SJCRH30 (cell line): ENCODE measurements around the gene DAGLB. TPM values are rescaled to one million over a fixed set of nuclear protein-coding genes. Genes with fewer than 3 reads are reported as not detected.
"Not testable (repeated sequence)": the region's sequence is repeated elsewhere in the genome, so short reads cannot be mapped to it uniquely, and the experiment has no call there.

Experiments used
- DNase-seq, 2 experiments: peaks; one replicate each; pipeline ENCODE4 v3.0.0-alpha.2; 2015 to 2020
- H3K27ac ChIP-seq: fragments of 250-450 bp; sonication (Bioruptor Pico); 2 replicates; pipeline ENCODE4 v1.5.1; 2020; ENCODE audit warnings: mild to moderate bottlenecking, moderate library complexity
- H3K27me3 ChIP-seq: fragments of 250-450 bp; sonication (Bioruptor Pico); 2 replicates; pipeline ENCODE4 v1.5.1; 2020; ENCODE audit warnings: mild to moderate bottlenecking, moderate library complexity
- H3K36me3 ChIP-seq: fragments of 250-450 bp; sonication (Bioruptor Pico); 2 replicates; pipeline ENCODE4 v1.5.1; 2020; ENCODE audit warnings: mild to moderate bottlenecking, moderate library complexity
- H3K4me1 ChIP-seq: fragments of 250-450 bp; sonication (Bioruptor Pico); 2 replicates; pipeline ENCODE4 v1.5.1; 2020; ENCODE audit warnings: mild to moderate bottlenecking, moderate library complexity
- H3K4me3 ChIP-seq: fragments of 250-450 bp; sonication (Bioruptor Pico); 2 replicates; pipeline ENCODE4 v1.5.1; 2020; ENCODE audit warnings: mild to moderate bottlenecking, moderate library complexity
- H3K9me3 ChIP-seq: fragments of 250-450 bp; sonication (Bioruptor Pico); replicated peaks from 2 replicates; pipeline ENCODE4 v1.5.1; 2020; ENCODE audit warnings: mild to moderate bottlenecking, moderate library complexity
- total RNA-seq: library from RNA; depleted of rRNA; stranded (reverse); fragments of >200 nt; shearing (Covaris generic); gene quantifications from 2 replicates; pipeline ENCODE4 v1.2.3, GENCODE V29; 2014

The DAGLB gene
- total RNA-seq, 1 experiment from 2014 or later, result 16.9 TPM

GRCh38 chr7:6403907-6404306, 43.8 kb downstream of the DAGLB start:
- Histone ChIP-seq H3K4me3 (no peak overlapping the region), H3K4me1 (no peaks in the 10 kb centered on the region), H3K36me3 (peaks cover 77% of the 10 kb centered on the region), H3K9me3 (no peaks in the 10 kb centered on the region), H3K27me3 (no peaks in the 10 kb centered on the region), H3K27ac (no peak overlapping the region)
- no peak for DNase-seq

- H3K4me1 ChIP-seq, result no peaks in the 10 kb centered on the region
- no peaks in the 10 kb centered on the region for H3K9me3 ChIP-seq
- H3K36me3 ChIP-seq, result peaks cover 65% of the 10 kb centered on the region
- H3K4me3 ChIP-seq, result no peak overlapping the region
- H3K27ac ChIP-seq, result no peak overlapping the region
- no peaks in the 10 kb centered on the region for H3K27me3 ChIP-seq
- no peak for DNase-seq
Observed at GRCh38 chr7:6402741-6403140, 45.0 kb downstream of the DAGLB start.

- peaks cover 60% of the 10 kb centered on the region for H3K36me3 ChIP-seq
- no peaks in the 10 kb centered on the region for H3K27me3 ChIP-seq
- no peaks in the 10 kb centered on the region for H3K9me3 ChIP-seq
- no peak overlapping the region for H3K4me3 ChIP-seq
- no peak for DNase-seq
- no peaks in the 10 kb centered on the region for H3K4me1 ChIP-seq
- H3K27ac ChIP-seq, result no peak overlapping the region
Observed at GRCh38 chr7:6402041-6402440, 45.7 kb downstream of the DAGLB start.

GRCh38 chr7:6401536-6401935, 46.2 kb downstream of the DAGLB start:
- Histone ChIP-seq H3K4me3 (no peak overlapping the region), H3K4me1 (no peaks in the 10 kb centered on the region), H3K27me3 (no peaks in the 10 kb centered on the region), H3K36me3 (peaks cover 58% of the 10 kb centered on the region), H3K27ac (no peak overlapping the region), H3K9me3 (no peaks in the 10 kb centered on the region)
- no peak for DNase-seq

GRCh38 chr7:6400243-6401105, 47.3 kb downstream of the DAGLB start:
- H3K4me3 ChIP-seq, H3K27ac ChIP-seq, H3K9me3 ChIP-seq, H3K4me1 ChIP-seq, H3K27me3 ChIP-seq, DNase-seq: not testable (repeated sequence)
- H3K36me3 ChIP-seq, result peaks cover 53% of the 10 kb centered on the region

GRCh38 chr7:6399351-6399750, 48.4 kb downstream of the DAGLB start:
- Histone ChIP-seq H3K27me3 (no peaks in the 10 kb centered on the region), H3K9me3 (no peaks in the 10 kb centered on the region), H3K4me1 (no peaks in the 10 kb centered on the region), H3K4me3 (no peak overlapping the region), H3K27ac (no peak overlapping the region), H3K36me3 (peaks cover 48% of the 10 kb centered on the region)
- DNase-seq, result no peak

GRCh38 chr7:6398943-6399342, 48.8 kb downstream of the DAGLB start:
- DNase-seq, result no peak
- no peaks in the 10 kb centered on the region for H3K27me3 ChIP-seq
- H3K27ac ChIP-seq, result no peak overlapping the region
- H3K4me3 ChIP-seq, result no peak overlapping the region
- no peaks in the 10 kb centered on the region for H3K9me3 ChIP-seq
- no peaks in the 10 kb centered on the region for H3K4me1 ChIP-seq
- H3K36me3 ChIP-seq, result peaks cover 48% of the 10 kb centered on the region

GRCh38 chr7:6397759-6398495, 49.8 kb downstream of the DAGLB start:
- not testable (repeated sequence) for H3K4me3 ChIP-seq, DNase-seq, H3K27me3 ChIP-seq, H3K4me1 ChIP-seq, H3K27ac ChIP-seq, H3K9me3 ChIP-seq
- H3K36me3 ChIP-seq, result peaks cover 48% of the 10 kb centered on the region

GRCh38 chr7:6395898-6396595, 51.7 kb downstream of the DAGLB start:
- Histone ChIP-seq H3K27ac (no peak overlapping the region), H3K27me3 (no peaks in the 10 kb centered on the region), H3K4me3 (no peak overlapping the region), H3K9me3 (no peaks in the 10 kb centered on the region), H3K36me3 (peaks cover 52% of the 10 kb centered on the region), H3K4me1 (no peaks in the 10 kb centered on the region)
- no peak for DNase-seq

- H3K27ac ChIP-seq, result no peak overlapping the region
- peaks cover 54% of the 10 kb centered on the region for H3K36me3 ChIP-seq
- no peak overlapping the region for H3K4me3 ChIP-seq
- no peaks in the 10 kb centered on the region for H3K27me3 ChIP-seq
- no peak for DNase-seq
- H3K4me1 ChIP-seq, result no peaks in the 10 kb centered on the region
- no peaks in the 10 kb centered on the region for H3K9me3 ChIP-seq
Observed at GRCh38 chr7:6394114-6394513, 53.6 kb downstream of the DAGLB start.

- DNase-seq, result no peak
- Histone ChIP-seq H3K4me3 (no peak overlapping the region), H3K27ac (no peak overlapping the region), H3K27me3 (no peaks in the 10 kb centered on the region), H3K9me3 (no peaks in the 10 kb centered on the region), H3K4me1 (no peaks in the 10 kb centered on the region), H3K36me3 (peaks cover 57% of the 10 kb centered on the region)
Observed at GRCh38 chr7:6393667-6394056, 54.1 kb downstream of the DAGLB start.

GRCh38 chr7:6392712-6393666, 54.8 kb downstream of the DAGLB start:
- no peaks in the 10 kb centered on the region for H3K9me3 ChIP-seq
- no peaks in the 10 kb centered on the region for H3K4me1 ChIP-seq
- no peaks in the 10 kb centered on the region for H3K27me3 ChIP-seq
- no peak overlapping the region for H3K27ac ChIP-seq
- H3K36me3 ChIP-seq, result peaks cover 60% of the 10 kb centered on the region
- DNase-seq, result no peak
- no peak overlapping the region for H3K4me3 ChIP-seq

GRCh38 chr7:6389728-6390127, 58.0 kb downstream of the DAGLB start:
- no peak for DNase-seq
- Histone ChIP-seq H3K27me3 (no peaks in the 10 kb centered on the region), H3K4me3 (no peak overlapping the region), H3K9me3 (no peaks in the 10 kb centered on the region), H3K4me1 (peaks cover 16% of the 10 kb centered on the region), H3K36me3 (peaks cover 56% of the 10 kb centered on the region), H3K27ac (no peak overlapping the region)

- peaks cover 40% of the 10 kb centered on the region for H3K36me3 ChIP-seq
Observed at GRCh38 chr7:6387734-6388294, 59.9 kb downstream of the DAGLB start.

More at GRCh38 chr7:6387734-6388294, 59.9 kb downstream of the DAGLB start:
- Histone ChIP-seq H3K4me3 (no peak overlapping the region), H3K27me3 (no peaks in the 10 kb centered on the region), H3K27ac (no peak overlapping the region), H3K4me1 (peaks cover 22% of the 10 kb centered on the region), H3K9me3 (no peaks in the 10 kb centered on the region)
- no peak for DNase-seq
